SK-MEL-5 (cell line): ENCODE measurements around the gene CALB2. TPM values are rescaled to one million over a fixed set of nuclear protein-coding genes. Genes with fewer than 3 reads are reported as not detected.

ENCODE experiments used
- DNase-seq: peaks from one replicate; pipeline ENCODE4 v3.0.0-alpha.2; 2016; ENCODE audit warnings: low read depth, low spot score
- in situ Hi-C: cut with HindIII; loops from 2 replicates; pipeline ENCODE4 v1.10.0; 2016; ENCODE audit warnings: low sequenced_read_pairs, high pct_unique_total_duplicates, low pct_unique_long_range_greater_than_20kb
- total RNA-seq: library from RNA; depleted of rRNA; stranded (reverse); fragments of >200 nt; shearing (Covaris generic); gene quantifications from 2 replicates; pipeline ENCODE4 v1.2.3, GENCODE V29; 2014

CALB2 gene
- total RNA-seq, 1 experiment from 2014 or later = 0.45 TPM

DNA sequence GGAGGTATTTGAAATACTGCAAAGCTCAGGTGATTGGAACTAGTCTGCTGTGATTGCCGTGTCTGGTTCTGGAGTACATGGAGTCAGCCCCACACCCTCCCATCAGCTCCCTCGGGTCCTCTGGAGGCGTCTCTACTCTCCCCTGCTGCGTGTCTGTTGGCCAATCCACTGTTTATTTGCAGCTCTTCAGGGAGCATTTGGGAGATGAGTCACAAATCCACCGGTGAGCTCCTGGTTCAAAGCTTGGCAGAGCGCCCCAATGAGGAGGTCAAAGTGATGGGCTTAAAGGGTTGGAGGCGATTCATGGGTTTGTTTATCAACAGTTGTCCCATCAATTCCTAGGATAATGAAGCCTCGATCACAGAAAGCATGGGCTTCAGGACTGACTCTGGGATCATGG, 14.6 kb downstream of the CALB2 start:
- in situ Hi-C loops = no loop called here
- DNase-seq = no peak

DNA sequence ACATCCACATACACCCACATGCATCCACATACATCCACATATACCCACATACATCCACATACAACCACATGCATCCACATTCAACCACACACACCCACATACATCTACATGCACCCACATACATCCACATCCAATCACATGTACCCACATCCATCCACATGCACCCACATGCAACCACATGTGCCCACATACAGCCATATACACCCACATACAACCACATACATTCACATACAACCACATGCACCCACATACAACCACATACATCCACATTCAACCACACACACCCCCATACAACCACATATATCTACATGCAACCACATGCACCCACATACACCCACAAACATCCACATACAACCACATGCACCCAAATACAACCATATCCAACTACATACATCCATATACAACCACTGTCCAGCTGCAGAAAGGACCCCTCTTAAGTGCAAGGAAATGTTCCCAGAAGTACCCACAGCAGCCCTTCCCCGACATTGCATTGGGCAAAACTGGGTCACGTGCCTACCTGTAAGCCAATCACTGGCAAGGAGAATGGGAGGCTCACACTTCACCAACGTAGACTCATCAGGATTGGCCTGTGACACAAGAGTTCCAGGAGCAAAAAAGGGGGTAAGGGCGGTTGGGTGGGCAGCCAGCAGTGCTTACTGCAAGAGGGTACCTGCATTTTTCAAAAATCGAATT, 18.1 kb downstream of the CALB2 start:
- in situ Hi-C loops = no loop called here

GRCh38 chr16:71379711-71380110, 21.2 kb downstream of the CALB2 start:
- in situ Hi-C loops = no loop called here
- DNase-seq = no peak

More for the DNA sequence above, 18.1 kb downstream of the CALB2 start:
- no peak for DNase-seq

DNA sequence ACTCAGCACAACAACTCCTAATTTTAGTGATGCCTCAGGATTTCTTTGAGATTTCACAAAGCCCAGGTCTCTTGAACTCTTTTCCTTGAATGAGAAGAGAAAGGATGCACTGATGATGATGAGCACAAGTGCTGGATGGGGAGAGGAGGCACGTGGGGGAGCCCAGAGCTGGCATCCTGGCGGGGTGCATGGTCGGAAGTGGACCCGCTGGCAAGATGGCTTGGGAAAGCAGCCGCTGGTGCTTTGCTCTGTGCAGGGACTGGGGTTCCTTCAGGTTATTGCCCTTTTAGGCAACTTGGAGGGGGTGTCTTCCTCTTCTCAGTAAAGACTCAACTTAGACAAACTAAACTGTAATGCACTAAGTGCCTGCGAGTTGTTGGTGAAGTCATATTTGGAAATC, 22.3 kb downstream of the CALB2 start:
- no peak for DNase-seq
- in situ Hi-C loops = no loop called here

DNA sequence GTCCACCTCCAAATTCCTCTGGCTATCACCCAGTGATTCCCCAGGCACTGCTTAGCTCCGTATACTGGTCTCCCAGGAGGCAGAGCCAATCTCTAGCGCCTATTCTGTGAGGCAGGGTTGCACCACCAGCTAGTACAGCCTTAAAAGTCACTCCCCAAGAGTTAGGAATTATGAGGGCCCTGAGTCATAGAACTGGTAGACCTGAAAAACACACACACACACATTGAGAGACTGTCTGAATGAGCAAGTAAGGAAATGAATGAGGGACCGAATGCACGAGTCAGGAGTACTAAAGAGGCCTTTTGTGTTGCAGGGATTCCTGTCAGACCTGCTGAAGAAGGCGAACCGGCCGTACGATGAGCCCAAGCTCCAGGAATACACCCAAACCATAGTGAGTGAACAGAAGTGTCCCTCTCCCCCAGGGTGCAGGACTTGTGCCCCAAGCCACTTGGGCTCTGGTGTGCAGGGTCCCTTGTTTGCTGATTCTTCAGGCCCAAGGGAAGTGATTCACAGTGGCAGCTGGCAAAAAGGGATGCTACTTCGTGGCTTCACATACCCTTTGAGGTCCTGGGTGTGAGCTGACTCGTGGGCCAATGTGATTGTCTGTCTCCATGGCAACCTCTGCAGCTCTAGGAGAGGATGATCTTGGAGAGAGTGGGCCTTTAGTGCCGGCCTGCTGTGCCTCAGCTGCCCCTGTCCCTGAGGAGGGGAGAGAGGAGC, 24.7 kb downstream of the CALB2 start:
- in situ Hi-C loops = no loop called here
- peak; percentile 48 for DNase-seq

DNA sequence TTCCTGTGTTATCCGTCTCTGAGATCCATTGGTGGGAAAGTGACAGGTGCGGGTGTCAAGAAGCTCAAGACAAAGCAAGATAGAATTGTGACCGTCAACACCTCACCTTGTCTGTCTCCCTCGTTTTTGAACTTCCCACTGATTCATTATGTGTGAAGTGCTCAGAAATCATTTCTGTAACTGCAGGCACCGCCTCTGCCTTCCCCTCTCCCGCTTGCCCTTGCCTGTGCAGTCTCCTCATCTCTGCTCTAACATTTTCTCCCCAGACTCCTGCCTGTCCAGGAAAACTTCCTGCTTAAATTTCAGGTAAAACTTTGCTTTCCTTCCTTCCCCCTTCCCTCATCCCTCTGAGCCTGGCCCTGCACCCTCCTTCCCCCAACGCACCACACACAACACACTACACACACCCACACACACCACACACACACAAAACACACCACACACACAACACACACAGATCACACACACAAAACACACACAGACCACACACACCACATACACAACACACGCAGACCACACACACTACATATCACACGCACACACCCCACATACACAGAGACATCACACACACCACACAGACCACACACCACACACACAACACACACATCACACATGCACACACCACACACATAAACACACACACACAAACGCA, 25.7 kb downstream of the CALB2 start:
- in situ Hi-C loops = no loop called here
- DNase-seq = no peak

DNA sequence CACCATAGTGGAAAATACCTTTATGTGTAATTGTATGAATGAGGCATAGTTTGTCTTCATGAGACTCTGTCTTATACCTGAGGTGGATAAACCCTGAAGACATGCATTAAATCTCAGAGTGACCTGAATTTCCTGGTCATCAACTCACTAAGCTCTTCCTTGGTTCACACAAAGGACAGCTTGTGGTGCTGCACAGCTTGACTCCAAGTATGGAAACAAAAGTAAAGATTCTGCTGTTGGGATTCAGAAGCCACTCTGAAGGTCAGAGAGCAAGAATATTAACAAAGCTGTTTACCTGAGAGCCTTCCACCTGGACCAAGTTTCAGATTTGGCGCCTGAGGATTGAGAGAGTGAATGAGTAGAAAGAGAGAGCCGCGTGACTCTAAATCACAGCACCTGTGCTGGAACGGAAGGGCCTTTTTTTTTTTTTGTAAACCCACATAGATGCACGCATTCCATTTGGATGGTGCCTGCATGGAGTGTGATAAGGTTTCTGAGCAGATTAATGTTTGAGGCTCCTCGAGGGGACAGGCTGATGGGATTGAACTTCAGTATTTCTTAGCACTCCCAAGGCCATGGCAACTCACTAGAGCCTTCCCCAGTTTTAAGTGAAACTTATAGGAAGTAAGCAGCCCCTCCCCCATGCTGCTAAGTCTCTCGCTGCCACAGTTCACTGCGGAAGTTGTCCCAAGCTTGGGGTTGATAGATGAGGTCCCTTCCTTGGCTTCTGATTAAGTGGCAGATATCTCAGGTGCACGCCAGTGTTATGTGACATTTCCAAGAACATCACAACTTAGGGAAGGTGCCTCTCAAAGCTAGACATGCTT, 28.7 kb downstream of the CALB2 start:
- no peak for DNase-seq
- in situ Hi-C loops = no loop called here

GRCh38 chr16:71389330-71389729, 30.8 kb downstream of the CALB2 start:
- in situ Hi-C loops = no loop called here
- no peak for DNase-seq

- in situ Hi-C loops = no loop called here
Measured at GRCh38 chr16:71396594-71396993, 38.1 kb downstream of the CALB2 start.

GRCh38 chr16:71399801-71400563, 41.5 kb downstream of the CALB2 start:
- DNase-seq = no peak
- in situ Hi-C loops = no loop called here

More at GRCh38 chr16:71396594-71396993, 38.1 kb downstream of the CALB2 start:
- no peak for DNase-seq

DNA sequence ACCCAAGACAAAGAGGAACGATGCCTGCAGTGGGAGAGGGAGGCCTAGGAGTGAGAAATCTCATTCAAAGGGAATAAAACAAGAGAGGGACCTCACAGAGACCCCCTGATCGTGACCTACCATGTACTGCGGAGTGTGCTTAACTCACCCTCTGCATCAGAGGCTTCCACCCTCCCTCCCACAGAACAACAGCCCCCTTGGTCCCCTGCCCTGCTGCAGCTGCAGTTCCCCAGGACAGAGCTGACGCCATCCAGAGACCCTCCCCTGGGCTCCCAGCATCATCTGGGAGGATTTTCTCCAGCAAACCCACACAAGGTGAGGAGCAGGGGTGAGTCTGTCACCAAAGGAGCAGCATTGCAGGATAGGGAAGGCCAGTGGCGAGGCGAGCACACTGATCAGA, 43.5 kb downstream of the CALB2 start:
- DNase-seq = no peak
- in situ Hi-C loops = no loop called here

DNA sequence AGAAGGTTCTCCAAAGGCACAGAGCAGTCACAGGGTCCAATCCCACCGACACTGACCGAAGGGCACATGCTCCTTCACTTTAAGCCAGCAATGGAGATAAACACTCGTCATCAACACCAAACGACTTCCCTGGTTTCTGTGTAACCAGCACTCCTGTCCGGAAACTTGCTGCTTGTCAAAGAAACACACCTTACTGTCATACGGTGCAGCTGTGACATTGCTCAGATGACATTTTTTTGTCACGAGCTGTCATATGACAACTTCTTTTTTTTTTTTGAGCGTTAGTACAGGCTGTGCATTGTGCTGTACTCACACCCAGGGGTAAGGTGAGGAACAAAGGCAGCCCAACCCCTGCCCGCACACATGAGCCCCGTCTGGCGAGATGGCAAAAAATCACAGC, 44.2 kb downstream of the CALB2 start:
- DNase-seq = no peak
- in situ Hi-C loops = no loop called here

DNA sequence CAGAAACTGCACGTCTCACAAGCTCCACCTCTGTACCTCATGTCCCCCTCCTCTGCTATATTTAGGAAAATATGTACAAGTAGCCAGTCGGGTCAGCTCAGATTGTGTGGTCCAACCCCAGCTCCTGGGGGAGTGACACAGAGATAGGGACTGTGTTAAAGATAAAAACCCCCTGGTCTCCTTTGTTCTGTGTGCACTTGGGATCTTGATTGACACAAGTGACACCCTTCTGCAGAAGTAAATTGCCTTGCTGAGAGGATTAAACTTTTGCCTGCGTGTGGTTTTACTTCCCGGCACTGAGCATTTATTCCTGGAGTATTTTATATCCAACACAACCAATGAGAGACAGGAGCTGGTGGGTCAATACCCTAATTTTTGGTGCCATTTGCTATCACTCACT, 45.8 kb downstream of the CALB2 start:
- DNase-seq = no peak
- in situ Hi-C loops = no loop called here

GRCh38 chr16:71406316-71406715, 47.8 kb downstream of the CALB2 start:
- in situ Hi-C loops = no loop called here
- no peak for DNase-seq

DNA sequence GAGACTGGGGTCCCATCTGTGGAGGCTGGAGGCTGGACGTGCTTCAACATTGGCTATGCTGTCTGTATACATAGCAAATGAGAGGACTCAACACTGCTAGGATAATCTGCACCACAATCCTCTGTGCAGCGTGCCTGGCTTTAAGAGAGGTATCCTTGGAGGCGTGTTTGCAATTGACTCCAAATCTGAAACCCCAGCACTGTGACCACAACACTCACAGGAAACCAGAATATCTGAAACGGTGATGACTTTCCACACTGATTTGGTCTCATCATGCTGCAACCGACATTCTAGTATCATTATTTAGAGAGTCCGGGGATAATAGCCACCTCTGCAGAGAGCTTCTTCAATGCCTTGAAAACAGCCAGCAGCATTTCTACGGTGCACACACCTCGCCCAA, 48.2 kb downstream of the CALB2 start:
- DNase-seq = no peak
- in situ Hi-C loops = no loop called here

DNA sequence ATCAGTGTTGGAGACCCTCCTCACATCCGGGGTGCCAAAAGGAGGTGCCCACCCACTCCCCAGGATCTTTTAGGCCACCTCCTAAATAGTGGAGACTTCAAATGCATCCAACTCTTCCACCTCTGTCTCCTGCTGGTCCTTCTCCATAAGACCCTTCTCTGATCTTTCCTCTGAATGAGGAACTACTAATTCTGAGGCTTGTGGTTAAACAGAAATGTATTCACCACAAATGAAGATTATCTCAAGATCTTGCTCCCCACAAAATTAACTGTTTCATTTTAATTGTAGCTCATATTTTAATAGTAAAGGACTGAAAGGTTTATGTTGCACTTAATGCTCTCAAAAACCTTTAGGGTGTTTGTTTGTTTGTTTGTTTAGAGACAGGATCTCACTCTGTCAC, 49.2 kb downstream of the CALB2 start:
- in situ Hi-C loops = no loop called here
- DNase-seq = no peak

DNA sequence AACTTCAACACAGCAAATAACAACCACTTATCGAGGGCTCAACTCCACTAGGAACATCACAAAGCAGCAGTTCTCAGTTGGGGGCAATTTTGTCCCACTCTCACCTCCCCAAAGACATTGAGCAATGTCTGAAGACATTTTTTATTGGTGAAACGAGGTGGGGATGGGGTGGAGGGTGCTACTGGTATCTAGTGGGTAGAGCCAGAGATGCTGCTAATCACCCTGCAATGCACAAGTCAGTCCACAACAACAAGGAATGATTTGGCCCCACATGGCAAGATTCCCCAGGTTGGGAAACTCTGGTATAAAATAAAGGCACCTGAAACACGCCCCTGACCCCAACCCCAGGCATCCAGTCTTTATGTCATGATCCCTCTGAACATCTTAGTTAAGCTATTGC, 50.0 kb downstream of the CALB2 start:
- in situ Hi-C loops = no loop called here
- no peak for DNase-seq
